Activated CD4-positive, alpha-beta T cell treated with anti-CD3 and anti-CD28 coated beads, Interleukin-2, amount 10 ng/mL, durations not matched to agents 7 days and 5 days (primary cell): ENCODE data around the gene SDF4. TPM values are rescaled to one million over a fixed set of nuclear protein-coding genes. Genes with fewer than 3 reads are reported as not detected.
A peak's percentile ranks its signal among the peaks of the same experiment; 100 is the strongest.

Experiments
- CTCF ChIA-PET: fragments of 350-600 bp; sonication (Branson Sonifier 250); formaldehyde crosslinking; loops from one replicate; lab custom pipeline; 2021; ENCODE audit warnings: antibody characterized with exemption; lab: Charles Lee
- POLR2A ChIA-PET: fragments of 350-600 bp; sonication (Branson Sonifier 250); formaldehyde crosslinking; loops from one replicate; lab custom pipeline; 2021; ENCODE audit warnings: antibody characterized with exemption; lab: Charles Lee
- DNase-seq: peaks from one replicate; pipeline ENCODE4 v3.0.0-alpha.2; 2020
- H3K27ac Mint-ChIP-seq: one replicate; pipeline ENCODE4 v1.8.0; 2021; ENCODE audit warnings: mild to moderate bottlenecking, moderate library complexity, mixed read lengths
- H3K27me3 Mint-ChIP-seq: one replicate; pipeline ENCODE4 v1.8.0; 2021; ENCODE audit warnings: mixed read lengths
- H3K36me3 Mint-ChIP-seq: one replicate; pipeline ENCODE4 v1.8.0; 2021; ENCODE audit warnings: low read depth, mixed read lengths
- H3K4me1 Mint-ChIP-seq: one replicate; pipeline ENCODE4 v1.8.0; 2021; ENCODE audit warnings: mixed read lengths
- H3K4me3 Mint-ChIP-seq: one replicate; pipeline ENCODE4 v1.8.0; 2021; ENCODE audit warnings: mild to moderate bottlenecking, moderate library complexity, mixed read lengths
- H3K9me3 Mint-ChIP-seq: one replicate; pipeline ENCODE4 v1.8.0; 2021; ENCODE audit warnings: mixed read lengths
- total RNA-seq, 2 experiments: library from RNA; stranded (reverse); gene quantifications; one replicate each; pipeline ENCODE4 v1.2.3, GENCODE V29; 2021

The SDF4 gene, protein sequence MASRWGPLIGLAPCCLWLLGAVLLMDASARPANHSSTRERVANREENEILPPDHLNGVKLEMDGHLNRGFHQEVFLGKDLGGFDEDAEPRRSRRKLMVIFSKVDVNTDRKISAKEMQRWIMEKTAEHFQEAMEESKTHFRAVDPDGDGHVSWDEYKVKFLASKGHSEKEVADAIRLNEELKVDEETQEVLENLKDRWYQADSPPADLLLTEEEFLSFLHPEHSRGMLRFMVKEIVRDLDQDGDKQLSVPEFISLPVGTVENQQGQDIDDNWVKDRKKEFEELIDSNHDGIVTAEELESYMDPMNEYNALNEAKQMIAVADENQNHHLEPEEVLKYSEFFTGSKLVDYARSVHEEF
- 10 to 100 TPM; 81.7 to 91.4 TPM for total RNA-seq

DNA sequence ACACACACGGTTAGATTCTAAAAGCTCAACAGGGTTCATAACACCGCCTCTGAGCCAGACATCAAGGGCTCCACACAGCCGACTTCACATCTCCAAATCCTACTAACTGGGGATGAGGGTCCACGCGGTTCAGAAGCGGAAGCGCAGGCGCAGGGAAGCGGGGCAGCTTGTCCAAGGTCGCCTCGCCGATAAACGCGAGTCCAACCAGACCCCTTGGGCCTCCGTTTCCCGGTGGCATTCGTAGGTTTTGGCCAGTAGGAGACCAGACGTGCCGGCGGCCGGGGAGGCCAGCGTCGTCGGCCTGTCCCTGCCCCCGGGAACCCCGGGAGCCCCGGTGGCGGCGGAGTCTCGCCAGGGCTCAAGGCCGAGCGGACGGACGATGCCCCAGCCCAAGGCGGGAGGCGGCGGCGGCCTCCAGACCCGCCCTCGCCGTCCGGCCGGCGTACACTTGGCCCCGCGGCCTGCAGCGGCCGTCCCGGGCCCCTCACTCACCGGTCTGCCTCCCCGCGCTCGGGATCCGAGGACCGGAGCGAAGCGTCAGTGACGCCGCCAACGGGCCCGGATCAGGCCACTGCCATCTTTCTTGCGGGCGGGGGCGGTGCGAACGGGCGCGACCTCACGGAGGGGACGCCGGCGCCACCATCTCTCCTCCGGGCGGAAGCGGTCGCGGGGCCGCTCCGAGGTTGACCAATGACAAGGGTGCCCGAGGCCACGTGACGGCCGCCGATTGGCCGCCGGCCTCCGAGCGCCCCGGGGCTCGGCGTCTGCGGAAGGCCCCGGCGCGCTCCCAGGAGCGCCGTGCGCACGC lies at the start of gene SDF4:
SDF4 (minus strand) TSS at position 602 of the 808 bp plus-strand sequence. CDS start 3,229 bp downstream, outside the sequence.
- Mint-ChIP-seq H3K4me1 (peaks cover 31% of the 10 kb centered on the region), H3K27me3 (no peaks in the 10 kb centered on the region), H3K36me3 (peaks cover 19% of the 10 kb centered on the region), H3K9me3 (no peaks in the 10 kb centered on the region), H3K4me3 (peak within 1 kb of the TSS; percentile 95), H3K27ac (peak within 1 kb of the TSS; percentile 92)
- ChIA-PET CTCF (interaction anchor here (0.6 to 1.7 kb wide), 3 partner anchors 13 to 114 kb away, joined by 3 to 8 read pairs (median 3); no protein-coding TSS in a partner anchor), POLR2A (interaction anchor here (0.6 kb wide), 1 partner anchor 102 kb away, joined by 3 read pairs; no protein-coding TSS in a partner anchor)
- peak; percentile 97 for DNase-seq

- no peaks in the 10 kb centered on the region for H3K27me3 Mint-ChIP-seq
- no peak for DNase-seq
- ChIA-PET CTCF (interaction anchor here (1.7 to 2.5 kb wide), 2 partner anchors 11 to 158 kb away, joined by 5 to 6 read pairs; no protein-coding TSS in a partner anchor), POLR2A (no interaction called here)
- no peaks in the 10 kb centered on the region for H3K9me3 Mint-ChIP-seq
- H3K36me3 Mint-ChIP-seq: no peaks in the 10 kb centered on the region
- H3K27ac Mint-ChIP-seq: no peak overlapping the region
- H3K4me1 Mint-ChIP-seq: no peaks in the 10 kb centered on the region
- H3K4me3 Mint-ChIP-seq: no peak overlapping the region
Measured at GRCh38 chr1:1280782-1281481, 49.1 kb upstream of the SDF4 start.

DNA sequence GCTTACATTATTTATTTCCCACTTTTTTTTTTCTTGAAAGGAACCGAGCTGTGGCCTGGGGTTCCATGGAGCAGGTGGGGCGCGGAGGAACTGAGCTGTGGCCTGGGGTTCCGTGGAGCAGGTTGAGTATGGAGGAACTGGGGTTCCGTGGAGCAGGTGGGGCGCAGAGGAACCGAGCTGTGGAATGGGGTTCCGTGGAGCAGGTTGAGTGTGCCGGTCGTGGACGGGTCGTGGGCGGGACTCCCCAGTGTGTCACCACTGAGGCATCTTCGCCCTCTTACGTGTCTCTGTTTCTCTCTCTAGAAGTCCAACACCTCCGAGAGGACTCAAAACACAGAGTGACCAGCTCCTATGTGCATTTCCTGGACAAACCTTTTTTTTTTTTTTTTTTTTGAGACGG lies 47.2 kb upstream of the SDF4 start:
- ChIA-PET POLR2A (no interaction called here), CTCF (interaction anchor here (1.8 kb wide), 1 partner anchor 12 kb away, joined by 6 read pairs; no protein-coding TSS in a partner anchor)

DNA sequence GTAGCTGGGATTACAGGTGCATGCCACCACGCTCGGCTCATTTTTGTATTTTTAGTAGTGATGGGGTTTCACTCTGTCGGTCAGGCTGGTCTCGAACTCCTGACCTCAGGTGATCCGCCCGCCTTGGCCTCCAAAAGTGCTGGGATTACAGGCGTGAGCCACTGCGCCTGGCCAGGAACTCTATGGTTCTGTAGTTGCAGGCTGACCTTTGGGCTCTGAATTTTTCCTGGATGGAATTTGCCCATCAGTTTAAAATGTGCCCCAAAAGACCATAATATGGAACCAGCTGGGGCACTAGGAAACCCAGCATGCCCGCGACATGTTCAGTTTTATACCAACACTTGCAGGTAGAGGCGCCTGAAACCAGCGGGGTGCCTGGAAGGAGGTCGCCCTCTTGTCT lies 46.8 kb upstream of the SDF4 start:
- no peak for DNase-seq
- no peaks in the 10 kb centered on the region for H3K36me3 Mint-ChIP-seq
- H3K4me1 Mint-ChIP-seq: peaks cover 6% of the 10 kb centered on the region
- POLR2A ChIA-PET: interaction anchor here (0.6 kb wide), 1 partner anchor 284 kb away, joined by 13 read pairs; no protein-coding TSS in a partner anchor
- H3K9me3 Mint-ChIP-seq: no peaks in the 10 kb centered on the region
- CTCF ChIA-PET: interaction anchor here (0.6 to 1.8 kb wide), 3 partner anchors 12 to 244 kb away, joined by 3 to 6 read pairs (median 3); no protein-coding TSS in a partner anchor
- H3K4me3 Mint-ChIP-seq: no peak overlapping the region
- H3K27me3 Mint-ChIP-seq: no peaks in the 10 kb centered on the region
- no peak overlapping the region for H3K27ac Mint-ChIP-seq

More for the DNA sequence above, 47.2 kb upstream of the SDF4 start:
- Mint-ChIP-seq H3K4me1 (peaks cover 6% of the 10 kb centered on the region), H3K27me3 (no peaks in the 10 kb centered on the region), H3K4me3 (no peak overlapping the region), H3K36me3 (no peaks in the 10 kb centered on the region), H3K27ac (no peak overlapping the region), H3K9me3 (no peaks in the 10 kb centered on the region)
- DNase-seq: no peak

- H3K4me3 Mint-ChIP-seq: peak overlapping the region; percentile 33
- peaks cover 17% of the 10 kb centered on the region for H3K36me3 Mint-ChIP-seq
- no peak for DNase-seq
- POLR2A ChIA-PET: no interaction called here
- H3K27ac Mint-ChIP-seq: peak overlapping the region; percentile 38
- H3K27me3 Mint-ChIP-seq: no peaks in the 10 kb centered on the region
- CTCF ChIA-PET: no interaction called here
- peaks cover 26% of the 10 kb centered on the region for H3K4me1 Mint-ChIP-seq
- no peaks in the 10 kb centered on the region for H3K9me3 Mint-ChIP-seq
Measured at GRCh38 chr1:1275836-1276235, 44.0 kb upstream of the SDF4 start.

DNA sequence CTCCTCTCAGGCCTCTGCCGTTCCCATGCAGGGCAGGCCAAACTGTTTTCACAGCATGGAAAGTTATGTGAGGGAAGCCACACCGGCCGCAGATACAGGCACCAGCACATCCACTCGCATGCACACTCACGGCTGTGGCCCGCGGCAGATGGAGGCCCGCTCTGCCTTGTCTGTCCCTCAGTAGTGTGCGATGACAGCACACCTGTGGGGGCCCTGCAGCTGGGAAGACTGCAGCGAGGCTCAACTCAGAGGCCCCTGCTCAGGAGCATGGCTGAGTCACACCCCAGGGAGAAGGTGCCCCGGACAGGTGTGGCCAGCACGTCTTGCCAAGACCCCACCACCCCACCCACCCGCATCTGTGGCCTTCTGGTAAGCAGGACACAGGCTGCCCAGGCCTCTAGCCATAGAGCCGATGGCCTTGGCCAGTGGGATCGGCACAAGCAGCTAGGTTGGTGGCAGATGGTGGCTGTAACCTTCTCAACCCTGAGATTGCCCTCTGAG lies 43.2 kb upstream of the SDF4 start:
- no peak for DNase-seq
- Mint-ChIP-seq H3K36me3 (peaks cover 26% of the 10 kb centered on the region), H3K27ac (no peak overlapping the region), H3K27me3 (no peaks in the 10 kb centered on the region), H3K9me3 (no peaks in the 10 kb centered on the region), H3K4me1 (peaks cover 35% of the 10 kb centered on the region), H3K4me3 (peak overlapping the region; percentile 69)
- ChIA-PET POLR2A (no interaction called here), CTCF (interaction anchor here (1.7 kb wide), 1 partner anchor 7 kb away, joined by 4 read pairs; no protein-coding TSS in a partner anchor)

DNA sequence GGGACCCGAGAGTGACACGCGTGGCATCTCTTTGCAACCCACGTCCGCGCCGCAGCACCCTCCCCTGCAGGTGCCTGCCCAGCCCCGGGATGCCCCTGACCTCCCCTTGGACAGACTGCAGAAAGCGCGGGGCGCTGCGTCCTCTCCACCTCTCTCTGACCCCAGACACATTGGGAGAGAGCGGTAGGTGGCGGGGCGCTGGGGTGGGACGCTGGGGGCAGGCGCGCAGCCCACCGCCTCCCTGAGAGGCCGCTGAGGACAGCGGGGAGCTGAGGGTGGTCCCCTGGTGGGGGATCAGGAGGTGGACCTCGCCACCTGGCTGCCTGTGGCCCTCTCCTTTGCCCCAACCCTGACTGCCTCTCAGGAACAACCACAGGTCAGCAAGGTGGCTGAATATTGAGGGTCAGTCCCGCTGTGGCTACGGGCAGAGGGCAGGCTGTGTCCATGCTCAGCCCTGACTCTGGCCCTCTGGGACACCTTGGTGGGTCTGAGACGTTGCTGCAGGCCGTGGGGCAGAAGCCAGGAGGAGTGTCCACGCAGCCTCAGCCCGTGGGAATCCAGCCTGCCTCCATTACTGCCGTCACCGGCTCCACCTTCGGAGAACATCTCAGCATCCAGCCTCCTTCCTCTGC lies 42.6 kb upstream of the SDF4 start:
- POLR2A ChIA-PET: no interaction called here
- no peak for DNase-seq
- Mint-ChIP-seq H3K36me3 (peaks cover 29% of the 10 kb centered on the region), H3K9me3 (no peaks in the 10 kb centered on the region), H3K4me3 (peak overlapping the region; percentile 69), H3K27ac (peak overlapping the region; percentile 57), H3K4me1 (peaks cover 39% of the 10 kb centered on the region), H3K27me3 (no peaks in the 10 kb centered on the region)
- CTCF ChIA-PET: interaction anchor here (0.6 to 1.7 kb wide), 4 partner anchors 8 to 587 kb away, joined by 3 to 4 read pairs (median 4); no protein-coding TSS in a partner anchor

DNA sequence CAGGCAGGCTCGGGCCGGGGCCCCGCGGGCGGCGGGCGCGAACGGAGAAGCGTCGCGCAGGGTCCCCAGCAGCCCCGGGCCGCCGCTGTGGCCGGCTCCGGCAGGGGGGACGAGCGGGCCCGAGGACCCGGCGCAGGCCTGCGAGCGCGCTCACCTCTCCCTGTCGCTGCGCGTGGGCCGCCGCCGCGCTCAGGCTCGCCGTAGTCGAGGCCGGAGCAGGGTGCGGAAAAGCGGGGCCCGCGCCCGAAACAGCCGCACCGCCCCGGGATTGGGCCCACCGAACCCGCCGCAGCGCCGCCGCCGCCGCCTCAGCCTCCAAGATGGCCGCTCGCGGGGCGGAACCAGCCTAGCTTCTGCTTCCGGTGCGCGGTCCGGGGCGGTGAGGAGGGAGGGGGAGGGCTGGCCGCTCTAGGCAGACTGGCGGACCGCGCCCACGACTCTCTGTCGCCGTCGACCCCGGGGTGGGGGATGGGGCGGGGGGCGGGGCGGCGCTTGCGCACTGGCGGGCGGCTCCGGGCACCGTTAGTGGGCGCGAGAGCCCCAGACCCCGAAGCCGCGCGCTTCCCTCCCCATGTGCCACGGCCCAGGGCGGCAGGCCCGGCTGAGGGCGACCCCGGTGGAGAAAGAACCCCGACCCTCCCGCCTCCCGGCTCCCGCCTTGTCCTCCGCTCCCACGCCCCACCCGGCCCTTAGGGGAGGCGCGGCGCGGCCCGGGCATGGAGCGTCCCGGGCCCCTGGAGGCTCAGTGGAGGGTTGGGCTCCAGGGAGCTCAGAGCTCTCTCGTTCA lies 41.9 kb upstream of the SDF4 start, which contains the start of gene UBE2J2:
UBE2J2 (minus strand) TSS at position 343 of the 787 bp plus-strand sequence. CDS start 5,862 bp downstream, outside the sequence.
- Mint-ChIP-seq H3K4me1 (peaks cover 39% of the 10 kb centered on the region), H3K36me3 (peaks cover 31% of the 10 kb centered on the region), H3K27ac (peak within 1 kb of the TSS; percentile 86), H3K9me3 (no peaks in the 10 kb centered on the region), H3K27me3 (no peaks in the 10 kb centered on the region), H3K4me3 (peak within 1 kb of the TSS; percentile 88)
- DNase-seq: peak; percentile 94
- CTCF ChIA-PET: interaction anchor here (0.6 to 1.7 kb wide), 5 partner anchors 9 to 587 kb away, joined by 3 to 4 read pairs (median 4); no protein-coding TSS in a partner anchor
- POLR2A ChIA-PET: no interaction called here

- Mint-ChIP-seq H3K4me3 (peak overlapping the region; percentile 88), H3K9me3 (no peaks in the 10 kb centered on the region), H3K36me3 (peaks cover 32% of the 10 kb centered on the region), H3K27me3 (no peaks in the 10 kb centered on the region), H3K27ac (peak overlapping the region; percentile 86), H3K4me1 (peaks cover 39% of the 10 kb centered on the region)
- DNase-seq: no peak
- ChIA-PET CTCF (interaction anchor here (1.0 to 1.7 kb wide), 4 partner anchors 9 to 152 kb away, joined by 3 to 4 read pairs (median 4); no protein-coding TSS in a partner anchor), POLR2A (no interaction called here)
Measured at GRCh38 chr1:1273209-1273511, 41.4 kb upstream of the SDF4 start.

DNA sequence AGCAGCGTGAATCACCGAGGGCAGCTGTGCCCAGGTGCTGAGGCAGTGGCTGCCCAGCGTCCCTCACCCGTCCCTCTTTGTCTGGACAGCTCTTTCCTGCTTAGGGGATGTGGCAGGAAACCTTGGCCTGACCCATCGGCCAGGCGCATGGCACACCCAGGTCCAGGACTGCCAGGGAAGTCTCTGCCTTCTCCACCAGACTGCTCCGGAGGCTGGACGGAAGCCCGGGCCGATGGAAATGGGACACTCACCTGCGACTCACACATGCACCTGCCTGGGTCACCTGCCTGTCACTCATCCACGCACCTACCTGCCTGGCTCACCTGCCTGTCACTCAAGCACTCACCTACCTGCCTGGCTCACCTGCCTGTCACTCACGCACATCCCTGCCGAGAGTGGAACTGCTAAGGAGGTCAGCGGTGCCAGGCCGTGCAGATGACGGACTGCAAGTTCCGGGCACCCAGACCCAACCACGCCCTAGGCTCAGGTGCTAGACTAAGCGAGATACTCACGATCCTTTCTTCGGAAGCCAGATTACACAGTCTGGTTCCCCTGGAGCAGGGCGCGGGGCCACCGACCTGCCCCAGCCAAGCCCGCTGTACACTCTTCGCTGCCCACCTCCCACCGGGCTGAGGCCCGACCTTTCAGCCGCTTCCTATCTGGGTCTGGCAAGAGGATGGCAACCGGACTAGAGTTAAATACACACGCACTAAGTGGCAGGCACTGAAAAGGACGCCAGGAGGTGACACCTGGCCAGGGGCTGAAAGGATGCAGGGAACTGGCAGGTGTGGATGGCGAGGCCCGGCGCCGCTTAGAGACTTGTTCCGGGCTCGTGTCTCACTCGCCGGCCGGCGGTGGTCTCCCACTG lies 40.8 kb upstream of the SDF4 start:
- Mint-ChIP-seq H3K27ac (peak overlapping the region; percentile 86), H3K9me3 (no peaks in the 10 kb centered on the region), H3K27me3 (no peaks in the 10 kb centered on the region), H3K4me1 (peaks cover 39% of the 10 kb centered on the region), H3K4me3 (peak overlapping the region; percentile 88), H3K36me3 (peaks cover 35% of the 10 kb centered on the region)
- peak; percentile 21 for DNase-seq
- CTCF ChIA-PET: interaction anchor here (0.6 to 1.3 kb wide), 3 partner anchors 19 to 192 kb away, joined by 3 read pairs; no protein-coding TSS in a partner anchor
- POLR2A ChIA-PET: no interaction called here
